ENCODE measurements around the gene LCN9. TPM values are rescaled to one million over a fixed set of nuclear protein-coding genes. Genes with fewer than 3 reads are reported as not detected.
A peak's percentile ranks its signal among the peaks of the same experiment; 100 is the strongest.

The LCN9 gene
- total RNA-seq, 1 donor from 2014 or later: not detected

- intact Hi-C loops (cut with DNase I): no loop called here
- peak in 1 of 2 donors; percentile 3 for DNase-seq (ENCODE audit: extremely low spot score in 2 of 2)
- TF ChIP-seq POLR2AphosphoS5 (IDR thresholded peaks at IDR 0.05; ENCODE audit: insufficient read depth in 1 of 2, low read depth in 1 of 2) (no peak), POLR2A (IDR thresholded peaks at IDR 0.05) (no peak), CTCF (IDR thresholded peaks at IDR 0.05) (no peak)
- Histone ChIP-seq H3K27me3 (no peaks in the 10 kb centered on the region), H3K27ac (no peak overlapping the region), H3K4me3 (no peak overlapping the region), H3K9me3 (peaks cover 2% of the 10 kb centered on the region), H3K4me1 (no peaks in the 10 kb centered on the region), H3K36me3 (no peaks in the 10 kb centered on the region)
Measured at GRCh38 chr9:135648494-135649410, 14.4 kb upstream of the LCN9 start.

GRCh38 chr9:135649508-135649907, 13.6 kb upstream of the LCN9 start:
- H3K27ac ChIP-seq: no peak overlapping the region
- no peak overlapping the region for H3K4me3 ChIP-seq
- no peak for DNase-seq (ENCODE audit: extremely low spot score in 2 of 2)
- TF ChIP-seq CTCF (IDR thresholded peaks at IDR 0.05) (no peak), POLR2AphosphoS5 (IDR thresholded peaks at IDR 0.05; ENCODE audit: insufficient read depth in 1 of 2, low read depth in 1 of 2) (no peak)
- no peaks in the 10 kb centered on the region for H3K27me3 ChIP-seq
- intact Hi-C loops (cut with DNase I): no loop called here
- peaks cover 2% of the 10 kb centered on the region for H3K9me3 ChIP-seq
- H3K36me3 ChIP-seq: no peaks in the 10 kb centered on the region
- H3K4me1 ChIP-seq: no peaks in the 10 kb centered on the region

DNA sequence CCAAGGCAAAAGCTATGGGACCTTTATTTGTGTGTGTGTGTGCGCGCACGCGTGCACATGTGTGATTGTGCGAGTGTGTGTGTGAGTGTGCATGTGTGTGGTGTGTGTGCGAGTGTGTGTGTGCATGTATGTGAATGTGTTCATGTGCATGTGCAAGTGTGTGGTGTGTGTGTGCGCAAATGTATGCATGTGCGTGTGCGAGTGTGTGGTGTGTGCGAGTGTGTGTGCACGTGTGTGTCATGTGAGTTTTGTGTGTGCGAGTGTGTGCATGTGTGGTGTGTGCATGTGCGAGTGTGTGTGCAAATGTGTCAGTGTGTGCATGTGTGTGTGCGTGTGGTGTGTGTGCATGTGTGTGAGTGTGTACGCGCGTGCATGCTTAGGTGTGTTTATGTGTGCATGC, 12.7 kb upstream of the LCN9 start:
- Histone ChIP-seq H3K4me3 (no peak overlapping the region), H3K27ac (no peak overlapping the region), H3K9me3 (peaks cover 2% of the 10 kb centered on the region), H3K27me3 (no peaks in the 10 kb centered on the region), H3K36me3 (no peaks in the 10 kb centered on the region), H3K4me1 (no peaks in the 10 kb centered on the region)
- TF ChIP-seq POLR2AphosphoS5 (IDR thresholded peaks at IDR 0.05; ENCODE audit: insufficient read depth in 1 of 2, low read depth in 1 of 2): no peak
- TF ChIP-seq POLR2A (IDR thresholded peaks at IDR 0.05): no peak
- TF ChIP-seq CTCF (IDR thresholded peaks at IDR 0.05): no peak
- intact Hi-C loops (cut with DNase I): no loop called here
- DNase-seq (ENCODE audit: extremely low spot score in 2 of 2): peak in 1 of 2 donors; percentile 67

- Histone ChIP-seq H3K4me3 (no peak overlapping the region), H3K9me3 (no peaks in the 10 kb centered on the region), H3K4me1 (no peaks in the 10 kb centered on the region), H3K27ac (no peak overlapping the region), H3K36me3 (no peaks in the 10 kb centered on the region), H3K27me3 (no peaks in the 10 kb centered on the region)
- DNase-seq (ENCODE audit: extremely low spot score in 2 of 2): no peak
- intact Hi-C loops (cut with DNase I): no loop called here
- TF ChIP-seq POLR2A (IDR thresholded peaks at IDR 0.05) (no peak), CTCF (IDR thresholded peaks at IDR 0.05) (no peak), POLR2AphosphoS5 (IDR thresholded peaks at IDR 0.05; ENCODE audit: insufficient read depth in 1 of 2, low read depth in 1 of 2) (no peak)
Measured at GRCh38 chr9:135655317-135655716, 7.8 kb upstream of the LCN9 start.

DNA sequence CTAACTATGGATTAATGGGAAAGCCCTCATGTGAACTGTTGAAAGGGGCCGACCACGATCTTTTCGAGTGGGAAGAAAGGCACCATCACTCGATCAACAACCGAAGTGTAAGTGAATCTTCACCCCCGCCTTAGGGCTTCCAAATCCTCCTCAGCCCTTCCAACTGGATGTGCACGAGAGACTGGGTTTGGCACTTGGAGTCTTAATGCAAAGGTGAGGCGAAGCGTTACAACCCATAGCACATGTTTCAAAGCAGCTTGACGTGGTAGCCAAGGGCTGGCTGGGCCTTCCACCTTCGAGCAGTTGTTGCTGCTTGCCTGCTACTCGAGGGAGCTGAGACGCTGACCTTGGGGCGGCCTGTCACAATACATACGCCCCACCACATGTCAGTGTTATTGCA, 5.7 kb upstream of the LCN9 start:
- no peaks in the 10 kb centered on the region for H3K9me3 ChIP-seq
- no peaks in the 10 kb centered on the region for H3K27me3 ChIP-seq
- no peak for DNase-seq (ENCODE audit: extremely low spot score in 2 of 2)
- intact Hi-C loops (cut with DNase I): no loop called here
- H3K27ac ChIP-seq: no peak overlapping the region
- H3K4me1 ChIP-seq: no peaks in the 10 kb centered on the region
- no peak for TF ChIP-seq POLR2A (IDR thresholded peaks at IDR 0.05)
- no peak for TF ChIP-seq CTCF (IDR thresholded peaks at IDR 0.05)
- no peak for TF ChIP-seq POLR2AphosphoS5 (IDR thresholded peaks at IDR 0.05; ENCODE audit: insufficient read depth in 1 of 2, low read depth in 1 of 2)
- no peaks in the 10 kb centered on the region for H3K36me3 ChIP-seq
- no peak overlapping the region for H3K4me3 ChIP-seq

Measured in vagina (tissue), 2 donors.